HepG2 (cell line): ENCODE results near the gene GPS2. TPM values are rescaled to one million over a fixed set of nuclear protein-coding genes. Genes with fewer than 3 reads are reported as not detected.

Experiments
- GMEB1 ChIP-seq: sonication (generic); formaldehyde crosslinking; IDR thresholded peaks from 2 replicates; pipeline ENCODE4 v1.5.1; 2020; ENCODE audit warnings: missing genetic modification reagents, mild to moderate bottlenecking, borderline replicate concordance
- GPBP1L1 ChIP-seq: sonication (generic); formaldehyde crosslinking; IDR thresholded peaks from 2 replicates; pipeline ENCODE4 v1.5.0; 2020; ENCODE audit warnings: mild to moderate bottlenecking, missing genetic modification reagents
- MAF1 ChIP-seq: sonication (generic); formaldehyde crosslinking; IDR thresholded peaks from 2 replicates; pipeline ENCODE4 v1.5.0; 2020; ENCODE audit warnings: missing genetic modification reagents, borderline replicate concordance
- NPAS2 ChIP-seq: sonication (generic); formaldehyde crosslinking; IDR thresholded peaks from 2 replicates; pipeline ENCODE4 v1.8.0; 2022; ENCODE audit warnings: mild to moderate bottlenecking, missing genetic modification reagents, borderline replicate concordance
- PBX3 ChIP-seq: sonication (generic); formaldehyde crosslinking; IDR thresholded peaks from 2 replicates; pipeline ENCODE4 v1.8.1; 2023; ENCODE audit warnings: missing genetic modification reagents, inconsistent platforms, borderline replicate concordance
- TCF7 ChIP-seq: sonication (generic); IDR thresholded peaks from 2 replicates; pipeline ENCODE4 v1.6.1; 2016; ENCODE audit warnings: antibody characterized with exemption, low read depth
- TFE3 ChIP-seq: IDR thresholded peaks from 2 replicates; pipeline ENCODE4 v1.6.1; 2016
- ZNF276 ChIP-seq: sonication (generic); formaldehyde crosslinking; IDR thresholded peaks from 2 replicates; pipeline ENCODE4 v1.4.0; 2020; ENCODE audit warnings: mild to moderate bottlenecking, low read depth, missing genetic modification reagents
- ZNF280D ChIP-seq: sonication (generic); formaldehyde crosslinking; IDR thresholded peaks from 2 replicates; pipeline ENCODE4 v1.5.1; 2020; ENCODE audit warnings: mild to moderate bottlenecking, missing genetic modification reagents
- ZNF329 ChIP-seq: sonication (generic); formaldehyde crosslinking; IDR thresholded peaks from 2 replicates; pipeline ENCODE4 v1.9.0; 2021; ENCODE audit warnings: low read depth, mild to moderate bottlenecking, missing genetic modification reagents
- ZNF383 ChIP-seq: sonication (generic); formaldehyde crosslinking; IDR thresholded peaks from 2 replicates; pipeline ENCODE4 v1.4.0; 2020; ENCODE audit warnings: missing genetic modification reagents, mild to moderate bottlenecking, borderline replicate concordance
- ZNF431 ChIP-seq: sonication (generic); formaldehyde crosslinking; IDR thresholded peaks from 2 replicates; pipeline ENCODE4 v1.9.0; 2022; ENCODE audit warnings: missing genetic modification reagents, low read depth, mild to moderate bottlenecking, borderline replicate concordance
- ZNF503 ChIP-seq: sonication (generic); formaldehyde crosslinking; IDR thresholded peaks from 2 replicates; pipeline ENCODE4 v1.4.0; 2020; ENCODE audit warnings: missing genetic modification reagents
- polyA plus RNA-seq, 8 experiments: library from polyadenylated mRNA; depleted of rRNA in 3 of 8; stranded (reverse) in 7 of 8; unstranded in 1 of 8; fragments of >200 nt; fragmentation: Illumina TruSeq in 4 of 8; extraction: Trizol in 4 of 8; gene quantifications; 2 replicates each; pipeline versions ENCODE4 v1.2.1 to v1.2.3, GENCODE V29; 2011 to 2016; ENCODE audit warnings: low read depth in 4 of 8, missing spikeins in 1 of 8, mixed read lengths in 1 of 8; ENCODE audit not compliant: insufficient read depth in 1 of 8
- total RNA-seq, 5 experiments: library from RNA; depleted of rRNA; stranded (reverse); fragments of >200 nt; fragmentation: Illumina TruSeq; extraction: Trizol; gene quantifications; 2 replicates each; pipeline ENCODE4 v1.2.3, GENCODE V29; 2016; ENCODE audit warnings: low read depth in 1 of 5

Gene GPS2
- total and polyA plus RNA-seq, 2 of the 13 experiments (the other 11 are each of a cell fraction or from before 2014, with no cell fraction given), result 58.0 to 59.4 TPM

GRCh38 chr17:7351665-7352502, 36.7 kb upstream of the GPS2 start, which contains the start of gene KCTD11 (continued):
- TF ChIP-seq GPBP1L1 (CRISPR knock-in tag), result no peak
- peak; percentile 32; the same call in 1 of the 2 replicates for TF ChIP-seq MAF1 (CRISPR knock-in tag)
- TF ChIP-seq NPAS2 (CRISPR knock-in tag), result no peak
- peak; percentile 45; the same call in 1 of the 2 replicates for TF ChIP-seq ZNF503
- no peak; the same call in 1 of the 2 replicates for TF ChIP-seq ZNF280D
- TF ChIP-seq TCF7, result peak; percentile 2; the same call in 1 of the 2 replicates
- TF ChIP-seq GMEB1 (CRISPR knock-in tag), result peak; percentile 64; the same call in 1 of the 2 replicates
- no peak for TF ChIP-seq ZNF383 (CRISPR knock-in tag)
- no peak; the same call in 1 of the 2 replicates for TF ChIP-seq TFE3
- TF ChIP-seq PBX3, result 0 out of 2 replicates have a peak, but pooled peaks have one; percentile 47
- TF ChIP-seq ZNF431 (CRISPR knock-in tag), result no peak; the same call in 1 of the 2 replicates
- no peak for TF ChIP-seq ZNF276 (CRISPR knock-in tag)
- TF ChIP-seq ZNF329 (CRISPR knock-in tag), result no peak; the same call in 1 of the 2 replicates
